Trophoblast cell (in vitro differentiated cells and primary cell): ENCODE measurements around the gene PHLPP1.

Experiments used
- DNase-seq, 2 donors: peaks; one replicate each; pipeline ENCODE4 v3.0.0-alpha.2; 2016
- H2AFZ ChIP-seq: 2 replicates; pipeline ENCODE4 v1.6.1; 2013; ENCODE audit warnings: low read length, moderate library complexity, mild to moderate bottlenecking; ENCODE audit not compliant: insufficient read depth, poor library complexity
- H2AK5ac ChIP-seq: 2 replicates; pipeline ENCODE4 v1.6.1; 2013; ENCODE audit warnings: mild to moderate bottlenecking, low read length
- H2BK120ac ChIP-seq: 2 replicates; pipeline ENCODE4 v1.6.1; 2013; ENCODE audit warnings: low read length, mild to moderate bottlenecking, moderate library complexity; ENCODE audit not compliant: insufficient read depth, poor library complexity
- H2BK12ac ChIP-seq: 2 replicates; pipeline ENCODE4 v1.6.1; 2013; ENCODE audit warnings: mild to moderate bottlenecking, low read length, moderate library complexity
- H2BK5ac ChIP-seq: 2 replicates; pipeline ENCODE4 v1.6.1; 2013; ENCODE audit warnings: low read length, low read depth, moderate library complexity, mild to moderate bottlenecking; ENCODE audit not compliant: poor library complexity
- H3K14ac ChIP-seq: 2 replicates; pipeline ENCODE4 v1.6.1; 2013; ENCODE audit warnings: mild to moderate bottlenecking, low read length
- H3K18ac ChIP-seq: 2 replicates; pipeline ENCODE4 v1.6.1; 2013; ENCODE audit warnings: mild to moderate bottlenecking, low read length
- H3K23ac ChIP-seq: 2 replicates; pipeline ENCODE4 v1.6.1; 2013; ENCODE audit warnings: low read length
- H3K27ac ChIP-seq: 2 replicates; pipeline ENCODE4 v1.5.1; 2013; ENCODE audit warnings: low read depth, mild to moderate bottlenecking, inconsistent platforms, low read length, moderate library complexity
- H3K27me3 ChIP-seq: 2 replicates; pipeline ENCODE4 v1.6.1; 2013; ENCODE audit warnings: inconsistent platforms, mild to moderate bottlenecking, low read length, moderate library complexity; ENCODE audit not compliant: insufficient read depth
- H3K36me3 ChIP-seq, 2 experiments: 1 replicate in 1 of 2; 2 replicates in 1 of 2; pipeline ENCODE4 v1.6.1; 2013; ENCODE audit warnings: low read length in 2 of 2, mild to moderate bottlenecking in 2 of 2, moderate library complexity in 1 of 2; ENCODE audit not compliant: insufficient read depth in 2 of 2, control insufficient read depth in 1 of 2
- H3K4ac ChIP-seq: 2 replicates; pipeline ENCODE4 v1.6.1; 2013; ENCODE audit warnings: low read depth, mild to moderate bottlenecking, low read length, moderate library complexity
- H3K4me1 ChIP-seq, 2 experiments: 1 replicate in 1 of 2; 2 replicates in 1 of 2; pipeline ENCODE4 v1.6.1; 2013; ENCODE audit warnings: low read length in 2 of 2, mild to moderate bottlenecking in 2 of 2, moderate library complexity in 1 of 2; ENCODE audit not compliant: insufficient read depth in 2 of 2, control insufficient read depth in 1 of 2
- H3K4me2 ChIP-seq: 2 replicates; pipeline ENCODE4 v1.6.1; 2013; ENCODE audit warnings: inconsistent platforms, mild to moderate bottlenecking, low read length, moderate library complexity
- H3K4me3 ChIP-seq: 2 replicates; pipeline ENCODE4 v1.5.1; 2013; ENCODE audit warnings: mild to moderate bottlenecking, low read depth, low read length, inconsistent platforms
- H3K79me1 ChIP-seq: one replicate; pipeline ENCODE4 v1.6.1; 2013; ENCODE audit warnings: low read length
- H3K79me2 ChIP-seq: 2 replicates; pipeline ENCODE4 v1.6.1; 2013; ENCODE audit warnings: low read length, mild to moderate bottlenecking; ENCODE audit not compliant: control insufficient read depth, insufficient read depth, poor library complexity
- H3K9ac ChIP-seq: 2 replicates; pipeline ENCODE4 v1.6.1; 2013; ENCODE audit warnings: mild to moderate bottlenecking, low read length
- H3K9me3 ChIP-seq: 2 replicates; pipeline ENCODE4 v1.6.1; 2013; ENCODE audit warnings: low read depth, mild to moderate bottlenecking, control low read depth, inconsistent platforms, low read length; ENCODE audit not compliant: insufficient read depth
- H4K12ac ChIP-seq: 2 replicates; pipeline ENCODE4 v1.6.1; 2013; ENCODE audit warnings: low read depth, mild to moderate bottlenecking, low read length, moderate library complexity
- H4K8ac ChIP-seq: 2 replicates; pipeline ENCODE4 v1.6.1; 2013; ENCODE audit warnings: low read depth, mild to moderate bottlenecking, low read length, moderate library complexity
- H4K91ac ChIP-seq: one replicate; pipeline ENCODE4 v1.6.1; 2013; ENCODE audit warnings: low read depth, mild to moderate bottlenecking, low read length, moderate library complexity
- WGBS: extraction: QIAGEN DNeasy Blood & Tissue Kit; methylation state at CpG from one replicate; pipeline ENCODE4 v1.1.7; 2013; ENCODE audit warnings: missing lambda C conversion rate; ENCODE audit not compliant: insufficient read length, insufficient coverage; ENCODE audit errors: extremely low coverage; 5-methylcytosine and 5-hydroxymethylcytosine counted together

PHLPP1 gene

DNA sequence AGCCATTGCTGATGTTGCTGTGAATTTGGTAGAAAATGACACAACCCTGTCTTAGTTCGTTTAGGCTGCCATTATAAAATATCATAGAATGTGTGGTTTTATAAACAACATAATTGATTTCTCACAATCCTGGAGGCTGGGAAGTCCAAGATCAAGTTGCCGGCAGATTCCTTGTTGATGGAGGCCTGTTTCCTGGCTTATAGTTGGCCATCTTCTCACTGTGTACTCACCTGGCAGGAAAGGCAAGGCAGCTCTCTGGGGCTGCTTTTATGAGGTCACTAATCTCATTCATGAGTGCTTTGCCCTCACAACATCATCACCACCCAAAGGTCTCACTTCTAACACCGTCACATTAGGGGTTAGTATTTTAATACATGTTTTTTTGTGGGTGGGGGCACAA is 58.4 kb downstream of the PHLPP1 start:
- Histone ChIP-seq H3K4me3 (no peak overlapping the region), H4K12ac (no peak overlapping the region), H2AK5ac (no peak overlapping the region), H3K79me1 (no peaks in the 10 kb centered on the region), H3K14ac (no peak overlapping the region), H3K4me1 (no peaks in the 10 kb centered on the region), H3K9me3 (no peaks in the 10 kb centered on the region), H3K4ac (no peak overlapping the region), H3K27me3 (no peaks in the 10 kb centered on the region), H3K79me2 (no peaks in the 10 kb centered on the region), H2BK120ac (no peak overlapping the region), H2BK5ac (no peak overlapping the region), H3K4me2 (no peak overlapping the region), H4K91ac (no peak overlapping the region), H3K36me3 (peaks cover 0 to 2% of the 10 kb centered on the region in 2 experiments), H3K23ac (no peak overlapping the region), H2AFZ (no peak overlapping the region), H2BK12ac (no peak overlapping the region), H3K9ac (no peak overlapping the region), H4K8ac (no peak overlapping the region), H3K18ac (no peak overlapping the region), H3K27ac (no peak overlapping the region)
- no peak for DNase-seq
- WGBS: no CpG with 5 or more reads among the region's 3 CpGs

DNA sequence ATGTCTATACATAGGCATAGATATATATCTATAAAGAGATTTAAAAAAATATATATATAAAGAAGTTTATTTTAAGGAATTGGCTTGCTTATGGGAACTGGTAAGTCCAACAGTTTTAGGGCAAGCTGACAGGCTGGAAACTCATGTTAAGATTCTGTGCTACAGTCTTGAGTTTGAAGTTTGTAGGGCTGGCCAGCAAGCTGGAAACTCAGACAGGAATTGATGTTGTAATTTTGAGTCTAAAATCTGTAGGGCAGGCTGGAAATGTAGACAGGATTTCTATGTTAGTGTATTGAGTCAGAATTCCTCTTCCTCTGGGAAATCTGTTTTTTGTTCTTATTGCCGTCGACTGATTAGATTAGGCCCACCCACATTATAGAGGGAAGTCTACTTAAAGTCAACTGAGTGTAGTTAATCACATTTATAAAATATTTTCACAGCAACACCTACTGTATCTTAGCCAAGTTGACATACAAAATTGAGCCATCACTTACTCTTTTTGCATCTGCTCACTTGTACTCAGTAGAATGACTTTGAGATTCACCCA is 60.8 kb downstream of the PHLPP1 start:
- H3K36me3 ChIP-seq: peaks cover 0 to 2% of the 10 kb centered on the region in 2 experiments
- H2AFZ ChIP-seq: no peak overlapping the region
- no peak overlapping the region for H2BK120ac ChIP-seq
- no peak overlapping the region for H3K23ac ChIP-seq
- no peak overlapping the region for H4K8ac ChIP-seq
- H3K4me3 ChIP-seq: no peak overlapping the region
- WGBS: no CpG with 5 or more reads among the region's 2 CpGs
- no peak overlapping the region for H4K91ac ChIP-seq
- no peak overlapping the region for H3K4ac ChIP-seq
- no peak overlapping the region for H2BK5ac ChIP-seq
- no peak for DNase-seq
- H3K79me1 ChIP-seq: no peaks in the 10 kb centered on the region
- H4K12ac ChIP-seq: no peak overlapping the region
- no peak overlapping the region for H2AK5ac ChIP-seq
- H3K27me3 ChIP-seq: no peaks in the 10 kb centered on the region
- no peaks in the 10 kb centered on the region for H3K79me2 ChIP-seq
- H3K9me3 ChIP-seq: no peaks in the 10 kb centered on the region
- H3K9ac ChIP-seq: no peak overlapping the region
- H3K18ac ChIP-seq: no peak overlapping the region
- H3K27ac ChIP-seq: no peak overlapping the region
- H3K4me1 ChIP-seq: no peaks in the 10 kb centered on the region
- no peak overlapping the region for H2BK12ac ChIP-seq
- H3K14ac ChIP-seq: no peak overlapping the region
- no peak overlapping the region for H3K4me2 ChIP-seq

DNA sequence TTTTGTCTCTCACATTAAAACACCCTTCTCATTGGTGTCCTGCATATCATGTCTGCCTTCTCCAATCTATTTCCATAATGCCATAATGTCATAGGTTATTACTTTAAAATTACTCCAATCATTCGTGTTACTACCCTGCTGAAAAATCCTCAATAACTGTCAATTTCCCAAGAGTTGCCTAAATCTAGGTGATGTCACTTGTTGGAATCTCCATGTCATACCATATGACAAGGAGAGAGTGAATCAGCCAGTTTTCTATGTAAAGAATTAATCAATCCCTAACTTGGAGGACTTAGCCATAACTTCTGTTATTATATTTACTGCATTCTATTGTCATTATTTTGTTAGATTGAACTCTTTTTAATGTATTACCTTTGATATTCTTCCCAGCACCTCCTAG is 62.5 kb downstream of the PHLPP1 start:
- H2BK120ac ChIP-seq: no peak overlapping the region
- H4K91ac ChIP-seq: no peak overlapping the region
- DNase-seq: peak in 1 of 2 donors; percentile 87
- H3K27ac ChIP-seq: no peak overlapping the region
- H3K23ac ChIP-seq: no peak overlapping the region
- no peaks in the 10 kb centered on the region for H3K9me3 ChIP-seq
- H2BK5ac ChIP-seq: no peak overlapping the region
- no peak overlapping the region for H2AFZ ChIP-seq
- no peaks in the 10 kb centered on the region for H3K4me1 ChIP-seq
- H4K8ac ChIP-seq: no peak overlapping the region
- peaks cover 0 to 2% of the 10 kb centered on the region in 2 experiments for H3K36me3 ChIP-seq
- no peak overlapping the region for H3K4me2 ChIP-seq
- H3K79me1 ChIP-seq: no peaks in the 10 kb centered on the region
- no peak overlapping the region for H4K12ac ChIP-seq
- H3K79me2 ChIP-seq: peaks cover 2% of the 10 kb centered on the region
- no peak overlapping the region for H3K4me3 ChIP-seq
- H3K18ac ChIP-seq: no peak overlapping the region
- H3K14ac ChIP-seq: no peak overlapping the region
- no peak overlapping the region for H2BK12ac ChIP-seq
- WGBS: no CpG with 5 or more reads among the region's 1 CpG
- no peaks in the 10 kb centered on the region for H3K27me3 ChIP-seq
- H2AK5ac ChIP-seq: no peak overlapping the region
- no peak overlapping the region for H3K9ac ChIP-seq
- no peak overlapping the region for H3K4ac ChIP-seq

DNA sequence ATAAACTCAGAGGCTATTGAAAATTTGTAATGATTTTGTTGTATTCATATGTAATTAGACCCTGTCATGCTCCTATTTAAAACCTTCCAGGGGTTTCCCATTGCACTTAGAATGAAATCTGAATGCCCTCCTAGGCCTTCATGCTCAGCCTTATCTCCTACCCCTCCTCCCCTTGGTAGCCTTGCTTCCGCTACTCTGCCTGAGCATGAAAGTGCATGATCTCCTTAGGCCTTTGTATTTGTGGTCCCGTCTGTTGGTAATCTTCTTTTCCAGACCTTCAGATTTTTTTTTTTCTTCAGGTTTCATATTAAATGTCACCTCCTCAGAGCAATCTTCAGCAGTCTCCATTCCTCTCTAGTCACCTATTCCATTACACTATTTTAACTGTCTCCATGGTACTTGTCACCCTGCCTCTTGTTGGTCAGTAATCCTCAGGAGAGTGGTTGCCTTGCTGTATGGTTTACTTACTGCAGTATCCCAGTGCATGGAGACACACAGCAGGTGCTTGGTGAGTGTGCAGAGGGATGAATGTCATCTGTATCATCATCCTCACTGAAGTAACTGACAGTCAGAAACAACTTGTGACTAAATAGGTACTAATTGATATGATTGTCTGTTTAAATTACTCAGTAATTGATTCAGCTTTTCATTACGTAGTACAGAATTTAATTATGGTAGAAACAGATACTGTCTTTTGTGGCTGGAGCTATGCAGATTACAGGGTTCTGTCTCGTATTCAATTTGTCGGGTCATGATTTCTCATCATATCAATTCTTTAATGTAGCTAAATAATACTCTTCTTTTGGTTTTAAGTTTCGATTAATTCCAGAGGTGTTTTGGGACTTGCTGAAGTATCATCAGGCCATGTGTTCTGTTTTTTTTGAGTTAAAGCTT is 63.9 kb downstream of the PHLPP1 start:
- no peak overlapping the region for H3K4me3 ChIP-seq
- no peak overlapping the region for H3K27ac ChIP-seq
- no peak overlapping the region for H3K4ac ChIP-seq
- H3K14ac ChIP-seq: no peak overlapping the region
- H3K27me3 ChIP-seq: no peaks in the 10 kb centered on the region
- H4K91ac ChIP-seq: no peak overlapping the region
- H3K36me3 ChIP-seq: no peaks in the 10 kb centered on the region
- H3K9me3 ChIP-seq: no peaks in the 10 kb centered on the region
- no peaks in the 10 kb centered on the region for H3K4me1 ChIP-seq
- H3K79me1 ChIP-seq: no peaks in the 10 kb centered on the region
- no peak overlapping the region for H4K12ac ChIP-seq
- H2AK5ac ChIP-seq: no peak overlapping the region
- no peak overlapping the region for H2BK120ac ChIP-seq
- H2BK12ac ChIP-seq: no peak overlapping the region
- no peak overlapping the region for H3K23ac ChIP-seq
- no peak overlapping the region for H4K8ac ChIP-seq
- no peak overlapping the region for H3K18ac ChIP-seq
- H3K9ac ChIP-seq: no peak overlapping the region
- no peak overlapping the region for H2AFZ ChIP-seq
- no peak overlapping the region for H3K4me2 ChIP-seq
- no peak overlapping the region for H2BK5ac ChIP-seq
- no peak for DNase-seq
- no CpG with 5 or more reads among the region's 6 CpGs for WGBS
- peaks cover 2% of the 10 kb centered on the region for H3K79me2 ChIP-seq
